ENCODE measurements around the gene PKP3.

DNA sequence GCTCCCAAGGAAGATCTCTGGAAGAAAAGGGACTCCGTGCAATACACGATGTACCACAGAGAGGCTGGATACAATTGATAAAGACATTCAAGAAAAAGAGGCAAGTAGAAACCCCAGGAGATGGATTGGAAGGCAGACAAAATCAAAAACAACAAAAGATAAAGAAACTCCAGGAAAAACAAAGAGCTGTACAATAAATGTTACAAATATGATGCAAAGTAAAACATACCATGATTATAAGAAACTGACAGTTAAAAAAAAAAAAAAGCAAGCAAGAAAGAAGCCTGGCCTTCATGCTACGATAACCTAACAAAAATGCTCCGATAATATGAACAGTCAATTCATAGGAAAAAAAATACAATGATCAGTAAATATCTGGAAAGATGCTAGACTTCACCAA is 31.3 kb downstream of the PKP3 start:
- TF ChIP-seq MAFK (IDR thresholded peaks at IDR 0.05; ENCODE audit: low read length) (no peak), MXI1 (IDR thresholded peaks at IDR 0.05; ENCODE audit: low read depth, low read length) (no peak), CTCF (IDR thresholded peaks at IDR 0.05 in 2 of 3, conservative IDR thresholded peaks at IDR 0.05 in 1 of 3; ENCODE audit: insufficient read depth in 2 of 3, low read depth in 1 of 3, low read length in 3 of 3) (no peak), ADNP (tag; IDR thresholded peaks at IDR 0.05) (no peak), GATA2 (CRISPR knock-in tag; IDR thresholded peaks at IDR 0.05) (no peak), MEF2A (IDR thresholded peaks at IDR 0.05; ENCODE audit: control insufficient read depth, low read depth, low read length) (no peak), EWSR1 (IDR thresholded peaks at IDR 0.05; ENCODE audit: borderline replicate concordance, low read depth, partially characterized antibody) (no peak)

Data from K562 (cell line).